Measurements from ENCODE around the gene ABL1.
A peak's percentile ranks its signal among the peaks of the same experiment; 100 is the strongest.

Gene ABL1

GRCh38 chr9:130829762-130830161, 5.3 kb upstream of the ABL1 start:
- Histone ChIP-seq H3K9me3 (ENCODE audit: low read length) (no peaks in the 10 kb centered on the region), H3K9ac (ENCODE audit: low read length) (no peak overlapping the region), H3K4me1 (ENCODE audit: insufficient read depth, low read length) (peaks cover 45% of the 10 kb centered on the region), H3K27me3 (ENCODE audit: control insufficient read depth in 1 of 2, insufficient read depth in 2 of 2, low read length in 2 of 2) (no peaks in the 10 kb centered on the region), H3K36me3 (ENCODE audit: insufficient read depth, low read length) (no peaks in the 10 kb centered on the region), H3K27ac (ENCODE audit: low read depth, low read length) (no peak overlapping the region), H3K4me3 (ENCODE audit: low read depth in 1 of 2, low read length in 2 of 2) (no peak overlapping the region)

GRCh38 chr9:130830231-130830760, 4.8 kb upstream of the ABL1 start:
- no peaks in the 10 kb centered on the region for H3K9me3 ChIP-seq (ENCODE audit: low read length)
- no peak overlapping the region for H3K4me3 ChIP-seq (ENCODE audit: low read depth in 1 of 2, low read length in 2 of 2)
- no peaks in the 10 kb centered on the region for H3K27me3 ChIP-seq (ENCODE audit: control insufficient read depth in 1 of 2, insufficient read depth in 2 of 2, low read length in 2 of 2)
- no peaks in the 10 kb centered on the region for H3K36me3 ChIP-seq (ENCODE audit: insufficient read depth, low read length)
- no peak overlapping the region for H3K9ac ChIP-seq (ENCODE audit: low read length)
- no peak overlapping the region for H3K27ac ChIP-seq (ENCODE audit: low read depth, low read length)
- peaks cover 41% of the 10 kb centered on the region for H3K4me1 ChIP-seq (ENCODE audit: insufficient read depth, low read length)

GRCh38 chr9:130831077-130831476, 4.0 kb upstream of the ABL1 start:
- Histone ChIP-seq H3K36me3 (ENCODE audit: insufficient read depth, low read length) (no peaks in the 10 kb centered on the region), H3K4me1 (ENCODE audit: insufficient read depth, low read length) (peaks cover 33% of the 10 kb centered on the region), H3K27ac (ENCODE audit: low read depth, low read length) (no peak overlapping the region)

GRCh38 chr9:130833031-130833990, 1.7 kb upstream of the ABL1 start:
- H3K36me3 ChIP-seq (ENCODE audit: insufficient read depth, low read length): no peaks in the 10 kb centered on the region
- peak overlapping the region; percentile 82 for H3K27ac ChIP-seq (ENCODE audit: low read depth, low read length)
- no peak overlapping the region for H3K9ac ChIP-seq (ENCODE audit: low read length)
- no peaks in the 10 kb centered on the region for H3K27me3 ChIP-seq (ENCODE audit: control insufficient read depth in 1 of 2, insufficient read depth in 2 of 2, low read length in 2 of 2)
- H3K4me1 ChIP-seq (ENCODE audit: insufficient read depth, low read length): peaks cover 35% of the 10 kb centered on the region
- no peak overlapping the region for H3K4me3 ChIP-seq (ENCODE audit: low read depth in 1 of 2, low read length in 2 of 2)
- no peaks in the 10 kb centered on the region for H3K9me3 ChIP-seq (ENCODE audit: low read length)

More at GRCh38 chr9:130831077-130831476, 4.0 kb upstream of the ABL1 start:
- Histone ChIP-seq H3K4me3 (ENCODE audit: low read depth in 1 of 2, low read length in 2 of 2) (no peak overlapping the region), H3K9me3 (ENCODE audit: low read length) (no peaks in the 10 kb centered on the region), H3K9ac (ENCODE audit: low read length) (no peak overlapping the region), H3K27me3 (ENCODE audit: control insufficient read depth in 1 of 2, insufficient read depth in 2 of 2, low read length in 2 of 2) (no peaks in the 10 kb centered on the region)

- Histone ChIP-seq H3K9me3 (ENCODE audit: low read length) (no peaks in the 10 kb centered on the region), H3K27ac (ENCODE audit: low read depth, low read length) (peak overlapping the region; percentile 96), H3K27me3 (ENCODE audit: control insufficient read depth in 1 of 2, insufficient read depth in 2 of 2, low read length in 2 of 2) (no peaks in the 10 kb centered on the region), H3K4me1 (ENCODE audit: insufficient read depth, low read length) (peaks cover 48% of the 10 kb centered on the region), H3K4me3 (ENCODE audit: low read depth in 1 of 2, low read length in 2 of 2) (peak overlapping the region; percentile 64 to 85), H3K36me3 (ENCODE audit: insufficient read depth, low read length) (no peaks in the 10 kb centered on the region), H3K9ac (ENCODE audit: low read length) (peak overlapping the region; percentile 85)
Observed at GRCh38 chr9:130835441-130836298, 616 bp downstream of the ABL1 start.

- Histone ChIP-seq H3K4me1 (ENCODE audit: insufficient read depth, low read length) (peaks cover 53% of the 10 kb centered on the region), H3K27me3 (ENCODE audit: control insufficient read depth in 1 of 2, insufficient read depth in 2 of 2, low read length in 2 of 2) (no peaks in the 10 kb centered on the region), H3K4me3 (ENCODE audit: low read depth in 1 of 2, low read length in 2 of 2) (peak overlapping the region; percentile 64 to 85), H3K36me3 (ENCODE audit: insufficient read depth, low read length) (no peaks in the 10 kb centered on the region), H3K27ac (ENCODE audit: low read depth, low read length) (peak overlapping the region; percentile 86), H3K9ac (ENCODE audit: low read length) (peak overlapping the region; percentile 85), H3K9me3 (ENCODE audit: low read length) (no peaks in the 10 kb centered on the region)
Observed at GRCh38 chr9:130837002-130837511, 2.0 kb downstream of the ABL1 start.

- H3K9ac ChIP-seq (ENCODE audit: low read length): peak overlapping the region; percentile 85
- peak overlapping the region; percentile 86 for H3K27ac ChIP-seq (ENCODE audit: low read depth, low read length)
- H3K4me1 ChIP-seq (ENCODE audit: insufficient read depth, low read length): peaks cover 59% of the 10 kb centered on the region
- H3K4me3 ChIP-seq (ENCODE audit: low read depth in 1 of 2, low read length in 2 of 2): peak overlapping the region; percentile 34 to 64
- H3K27me3 ChIP-seq (ENCODE audit: control insufficient read depth in 1 of 2, insufficient read depth in 2 of 2, low read length in 2 of 2): no peaks in the 10 kb centered on the region
- no peaks in the 10 kb centered on the region for H3K36me3 ChIP-seq (ENCODE audit: insufficient read depth, low read length)
- no peaks in the 10 kb centered on the region for H3K9me3 ChIP-seq (ENCODE audit: low read length)
Observed at GRCh38 chr9:130837643-130838042, 2.6 kb downstream of the ABL1 start.

GRCh38 chr9:130839132-130840111, 4.4 kb downstream of the ABL1 start:
- no peaks in the 10 kb centered on the region for H3K27me3 ChIP-seq (ENCODE audit: control insufficient read depth in 1 of 2, insufficient read depth in 2 of 2, low read length in 2 of 2)
- H3K9ac ChIP-seq (ENCODE audit: low read length): peak overlapping the region; percentile 62
- H3K4me3 ChIP-seq (ENCODE audit: low read depth in 1 of 2, low read length in 2 of 2): peak overlapping the region in 1 of 2 donors; percentile 37
- H3K4me1 ChIP-seq (ENCODE audit: insufficient read depth, low read length): peaks cover 63% of the 10 kb centered on the region
- H3K9me3 ChIP-seq (ENCODE audit: low read length): no peaks in the 10 kb centered on the region
- H3K36me3 ChIP-seq (ENCODE audit: insufficient read depth, low read length): no peaks in the 10 kb centered on the region
- H3K27ac ChIP-seq (ENCODE audit: low read depth, low read length): peak overlapping the region; percentile 59

GRCh38 chr9:130842545-130842944, 7.5 kb downstream of the ABL1 start:
- Histone ChIP-seq H3K4me3 (ENCODE audit: low read depth in 1 of 2, low read length in 2 of 2) (peak overlapping the region in 1 of 2 donors; percentile 20), H3K9me3 (ENCODE audit: low read length) (no peaks in the 10 kb centered on the region), H3K27ac (ENCODE audit: low read depth, low read length) (peak overlapping the region; percentile 93), H3K9ac (ENCODE audit: low read length) (peak overlapping the region; percentile 23), H3K4me1 (ENCODE audit: insufficient read depth, low read length) (peaks cover 86% of the 10 kb centered on the region), H3K36me3 (ENCODE audit: insufficient read depth, low read length) (peaks cover 4% of the 10 kb centered on the region), H3K27me3 (ENCODE audit: control insufficient read depth in 1 of 2, insufficient read depth in 2 of 2, low read length in 2 of 2) (no peaks in the 10 kb centered on the region)

All from muscle layer of colon (tissue), 2 donors.